GM19452 (cell line): Measurements from ENCODE around the gene BBS1.
"Not testable (repeated sequence)": the region's sequence is repeated elsewhere in the genome, so short reads cannot be mapped to it uniquely, and the experiment has no call there.

Experiments used
- ATAC-seq: cut with Tn5 transposase; IDR thresholded peaks from one replicate; pipeline ENCODE4 v1.9.1; 2021; ENCODE audit not compliant: unreplicated experiment

BBS1 gene

DNA sequence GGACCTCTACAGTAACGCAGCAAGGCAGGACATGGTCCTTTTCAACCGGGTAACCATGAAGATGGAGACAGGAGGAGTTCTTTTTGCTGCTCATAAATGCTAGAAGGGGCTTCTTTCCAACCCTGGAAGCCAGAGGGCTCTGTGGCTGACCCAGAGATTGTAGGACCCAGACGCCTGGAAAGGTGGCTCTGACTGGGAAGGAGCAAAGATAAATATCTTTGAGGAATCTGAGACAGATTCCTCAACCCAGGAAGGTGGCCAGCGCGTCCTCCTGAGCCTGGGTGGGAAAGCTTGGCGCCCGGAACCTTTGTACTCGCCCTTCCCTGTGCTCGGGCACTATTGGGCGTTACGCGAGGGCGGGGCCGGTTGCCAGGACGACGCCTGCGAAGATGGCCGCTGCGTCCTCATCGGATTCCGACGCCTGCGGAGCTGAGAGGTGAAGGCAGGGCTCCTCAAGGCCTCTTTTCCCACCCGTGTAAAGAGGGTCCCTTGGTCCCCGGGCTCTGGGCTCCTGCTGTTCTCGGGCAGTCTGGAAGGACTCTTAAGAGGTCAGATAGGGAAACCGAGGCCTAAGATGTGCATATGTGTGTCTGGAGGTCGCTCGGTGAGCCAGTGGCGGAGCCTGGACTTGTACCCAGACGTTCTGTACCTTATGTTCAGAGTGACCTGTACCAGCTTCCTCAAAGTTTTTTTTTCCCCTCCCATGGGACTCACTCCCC is at the start of gene BBS1:
TSS of gene BBS1 (plus strand) at position 365 of the 719 bp plus-strand sequence. CDS start at position 390, 25 bp downstream.
- peak; percentile 96 for ATAC-seq

DNA sequence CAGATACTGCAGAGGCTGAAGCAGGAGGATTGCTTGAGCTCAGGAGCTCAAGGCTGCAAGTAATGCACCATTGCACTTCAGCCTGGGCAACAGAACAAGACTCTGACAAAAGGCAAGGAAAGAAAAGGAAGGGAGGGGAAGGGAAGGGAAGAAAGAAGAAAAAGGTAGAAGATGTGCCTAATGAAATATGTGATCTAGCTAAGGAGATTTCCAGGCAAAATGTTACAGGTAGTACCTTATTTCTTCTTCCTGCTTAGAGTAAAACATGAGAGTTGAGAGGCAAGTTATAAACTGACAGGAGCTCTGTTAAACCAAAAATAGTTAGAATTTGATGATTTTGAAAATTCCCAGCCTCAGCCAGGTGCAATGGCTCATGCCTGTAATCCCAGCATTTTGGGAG is 48.4 kb upstream of the BBS1 start:
- no peak for ATAC-seq

DNA sequence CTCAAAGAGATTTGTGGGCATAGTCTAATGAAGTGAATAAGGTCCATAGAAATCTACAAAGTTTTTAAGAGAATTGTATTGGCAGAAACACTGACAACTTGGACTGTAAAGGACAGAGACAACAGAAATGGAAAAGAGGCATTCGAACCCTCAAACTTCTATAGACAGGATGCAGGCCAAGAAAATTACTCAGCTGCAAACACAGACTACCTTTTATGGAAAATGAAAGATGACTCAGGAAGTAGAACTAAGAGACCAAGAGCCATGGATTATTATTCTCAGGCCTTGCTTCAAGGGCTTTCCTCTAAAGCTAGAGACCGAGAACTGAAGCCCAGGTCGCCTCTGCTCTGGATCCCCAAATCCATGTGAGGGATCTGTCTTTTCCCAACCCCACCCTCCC is 47.5 kb upstream of the BBS1 start:
- ATAC-seq: no peak

DNA sequence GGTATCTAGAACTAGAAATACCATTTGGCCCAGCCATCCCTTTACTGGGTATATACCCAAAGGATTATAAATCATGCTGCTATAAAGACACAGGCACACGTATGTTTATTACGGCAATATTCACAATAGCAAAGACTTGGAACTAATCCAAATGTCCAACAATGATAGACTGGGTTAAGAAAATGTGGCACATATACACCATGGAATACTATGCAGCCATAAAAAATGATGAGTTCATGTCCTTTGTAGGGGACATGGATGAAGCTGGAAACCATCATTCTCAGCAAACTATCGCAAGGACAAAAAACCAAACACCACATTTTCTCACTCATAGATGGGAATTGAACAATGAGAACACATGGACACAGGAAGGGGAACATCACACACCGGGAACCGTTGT is 46.3 kb upstream of the BBS1 start:
- not testable (repeated sequence) for ATAC-seq

DNA sequence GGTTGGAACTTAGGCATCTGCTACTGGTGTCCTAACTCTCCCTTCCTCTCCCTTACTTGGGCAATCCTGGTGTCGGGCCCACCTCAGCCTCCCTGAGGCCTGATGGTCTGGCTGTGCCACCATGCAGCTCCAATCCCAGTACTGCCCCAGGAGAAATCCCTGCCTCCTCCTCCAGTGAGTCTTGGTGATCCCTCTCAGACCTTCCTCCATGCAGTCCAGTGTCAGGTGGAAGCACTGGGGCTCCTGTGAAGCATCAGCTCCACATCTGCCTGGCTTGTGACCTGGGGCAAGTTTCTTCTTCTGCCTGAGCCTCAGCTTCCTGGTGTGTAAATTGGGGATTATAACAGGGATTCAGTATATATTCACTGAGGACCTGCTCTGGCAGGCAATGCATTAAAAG is 45.5 kb upstream of the BBS1 start:
- ATAC-seq: no peak

DNA sequence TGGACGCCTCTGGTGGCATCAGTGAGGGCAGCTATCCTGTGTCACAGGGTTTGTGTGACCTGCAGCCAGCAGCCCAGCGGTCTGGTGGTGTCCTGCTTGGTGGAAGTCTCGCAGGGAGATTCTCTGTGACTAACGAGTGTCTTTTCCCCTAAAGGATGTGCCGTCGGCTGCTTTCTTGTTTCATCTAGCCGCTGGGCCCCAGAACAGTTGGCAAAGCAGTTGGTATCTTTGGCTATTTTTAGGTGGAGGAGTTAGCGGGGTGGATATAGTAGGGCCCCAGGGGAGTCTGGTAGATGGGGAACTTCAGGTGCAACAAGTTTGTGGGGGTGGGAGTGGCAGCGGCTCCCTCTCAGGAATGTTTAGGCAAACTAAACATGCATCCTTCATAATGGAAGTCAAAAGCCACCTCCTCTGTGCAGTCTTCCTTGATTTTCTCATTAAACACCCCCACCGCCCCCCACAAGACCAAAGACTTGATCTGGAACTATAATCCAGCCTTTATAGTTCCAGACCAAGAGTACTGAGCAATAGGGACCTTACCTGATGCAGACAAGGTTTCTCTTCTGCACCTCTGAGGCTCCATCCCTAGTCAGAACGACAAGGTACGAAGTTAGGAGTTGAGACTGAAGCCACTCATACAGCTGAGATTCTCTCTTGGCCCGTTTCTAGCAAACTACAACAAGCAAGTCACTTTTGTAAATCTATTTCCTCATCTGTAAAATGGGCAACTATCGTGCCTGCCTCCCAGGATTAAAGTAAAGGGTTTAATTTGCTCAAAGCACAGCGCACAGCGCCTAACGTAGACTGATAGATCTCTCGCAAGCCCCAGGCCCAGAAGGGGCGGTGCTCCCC is 44.8 kb upstream of the BBS1 start:
- ATAC-seq: no peak

DNA sequence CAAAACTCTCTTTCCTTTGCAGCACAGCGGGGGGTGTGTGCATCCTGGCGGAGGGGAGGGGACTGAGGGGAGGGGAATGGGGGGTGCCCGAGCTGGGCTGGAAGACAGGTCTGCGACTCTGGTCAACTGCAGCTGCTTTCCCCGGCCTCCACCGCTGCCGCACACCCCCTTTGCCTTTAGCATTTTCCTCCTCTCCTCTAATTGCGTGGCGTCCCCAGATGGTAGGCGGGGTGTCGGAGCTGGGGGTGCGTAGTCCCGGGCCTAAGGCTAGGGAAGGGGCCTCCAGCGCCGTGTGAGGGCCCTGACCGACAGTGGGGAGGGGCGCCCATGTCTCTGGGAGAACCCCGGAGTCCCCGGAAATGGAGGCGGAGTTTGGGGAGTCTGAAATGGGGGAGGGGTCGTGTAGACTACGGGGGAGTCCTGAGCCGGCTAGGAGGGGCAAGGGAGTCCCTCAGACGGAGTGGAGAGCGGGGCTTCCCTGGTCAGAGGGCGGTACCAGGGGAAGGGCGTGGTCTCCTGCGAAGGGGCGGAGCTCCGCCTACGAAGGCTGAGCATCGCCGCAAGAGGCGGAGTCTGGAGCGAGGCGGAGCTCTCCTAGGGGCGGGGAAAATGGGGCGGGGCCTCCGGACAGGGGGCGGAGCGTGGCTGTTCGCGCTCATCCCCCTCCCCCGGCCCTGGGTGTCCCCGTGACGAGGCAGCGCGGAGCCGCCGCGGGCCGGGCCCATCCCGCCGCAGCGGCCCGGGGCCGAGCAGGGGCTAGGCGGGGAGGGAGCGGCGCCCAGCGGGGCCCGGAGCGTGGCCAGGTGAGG is 44.0 kb upstream of the BBS1 start, which contains the start of gene PELI3:
TSS of gene PELI3 (plus strand) at position 681 of the 809 bp plus-strand sequence. CDS start 1,224 bp downstream, outside the sequence.
- peak; percentile 74 for ATAC-seq

DNA sequence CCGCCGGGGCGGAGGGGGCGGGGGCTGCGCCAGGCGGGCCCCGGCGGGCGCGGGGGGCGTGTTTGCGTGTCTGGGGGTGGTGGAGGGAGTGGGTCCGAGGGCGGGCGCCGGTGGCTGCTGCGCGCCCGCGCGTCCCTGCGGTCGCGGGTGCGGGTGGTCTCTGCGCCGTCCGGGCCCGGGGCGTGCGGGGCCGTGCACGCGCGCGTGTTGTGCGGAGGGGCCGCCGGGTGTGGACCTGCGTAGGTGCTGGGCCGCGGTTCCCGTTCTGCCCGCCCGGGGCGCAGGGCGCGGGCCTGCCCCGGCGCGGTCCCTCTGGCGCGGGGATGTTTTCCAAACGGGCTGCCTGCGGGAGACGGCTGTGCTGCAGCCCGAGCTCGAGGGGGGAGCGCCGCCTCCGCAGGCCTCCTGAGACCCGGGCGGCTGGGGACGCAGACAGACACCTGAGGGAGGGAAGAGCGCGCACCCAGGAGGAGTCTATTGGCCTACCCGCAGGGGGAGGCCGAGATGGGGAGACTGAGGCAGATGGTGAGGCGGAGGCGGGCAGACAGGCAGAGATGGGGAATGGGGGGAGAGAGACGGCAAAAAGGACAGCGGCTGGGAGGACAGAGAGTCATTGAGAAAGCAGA is 43.3 kb upstream of the BBS1 start:
- ATAC-seq: peak; percentile 46

DNA sequence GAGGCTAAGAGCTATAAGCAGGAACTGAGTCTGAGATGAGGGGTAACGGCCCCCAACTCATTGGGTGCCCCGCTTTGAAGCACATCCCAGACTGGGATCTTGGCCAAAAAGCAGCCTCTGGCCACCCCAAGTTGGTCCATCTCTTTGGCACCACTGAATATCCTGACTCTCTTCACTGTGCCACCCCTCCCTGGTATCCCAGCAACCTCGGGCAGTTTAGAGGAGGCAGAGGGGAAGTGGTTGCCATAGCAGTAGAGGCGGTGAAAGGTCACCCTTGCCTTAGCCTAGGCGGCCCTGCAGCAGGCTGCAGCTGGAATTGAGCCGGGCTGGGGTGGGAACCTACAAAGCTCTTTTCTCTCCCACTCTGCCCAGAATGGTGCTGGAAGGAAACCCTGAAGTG is 42.7 kb upstream of the BBS1 start:
- no peak for ATAC-seq

DNA sequence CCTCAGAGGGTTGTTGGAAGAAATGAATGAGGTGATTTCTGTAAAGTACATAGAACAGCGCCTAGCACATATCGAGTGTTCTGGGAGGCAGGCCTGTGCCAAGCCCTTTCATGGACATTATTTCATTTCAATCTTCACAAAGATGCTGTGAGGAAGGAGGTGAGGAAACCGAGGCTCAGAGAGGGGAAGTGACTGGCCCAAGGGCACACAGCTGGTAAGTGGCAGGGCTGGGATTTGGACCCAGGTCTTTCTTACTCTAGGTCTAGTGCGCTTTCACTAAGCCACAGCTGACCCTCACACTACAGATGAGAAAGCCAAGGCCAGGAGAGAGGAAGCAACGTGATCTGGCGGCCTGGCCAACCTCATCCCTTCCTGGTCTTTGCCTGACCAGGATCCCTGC is 41.7 kb upstream of the BBS1 start:
- no peak for ATAC-seq

DNA sequence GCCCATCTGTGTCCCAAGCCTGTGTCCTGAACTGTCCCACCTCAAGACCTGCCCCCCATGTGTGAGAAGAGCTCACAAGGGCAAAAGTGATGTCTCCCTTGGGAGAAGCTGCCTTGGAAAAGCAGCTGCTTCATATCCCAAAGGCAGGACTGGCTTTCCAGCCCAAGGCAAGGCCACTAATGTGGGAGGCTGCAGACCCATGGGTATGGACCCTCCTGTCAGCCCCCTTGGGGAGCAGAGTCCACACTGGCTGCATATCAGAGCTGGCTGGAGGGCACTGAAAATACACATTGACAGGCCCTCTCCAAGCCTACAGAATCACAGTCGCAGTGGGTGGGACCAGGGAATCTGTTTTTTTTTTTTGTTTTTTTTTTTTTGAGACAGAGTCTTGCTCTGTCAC is 41.0 kb upstream of the BBS1 start:
- no peak for ATAC-seq

DNA sequence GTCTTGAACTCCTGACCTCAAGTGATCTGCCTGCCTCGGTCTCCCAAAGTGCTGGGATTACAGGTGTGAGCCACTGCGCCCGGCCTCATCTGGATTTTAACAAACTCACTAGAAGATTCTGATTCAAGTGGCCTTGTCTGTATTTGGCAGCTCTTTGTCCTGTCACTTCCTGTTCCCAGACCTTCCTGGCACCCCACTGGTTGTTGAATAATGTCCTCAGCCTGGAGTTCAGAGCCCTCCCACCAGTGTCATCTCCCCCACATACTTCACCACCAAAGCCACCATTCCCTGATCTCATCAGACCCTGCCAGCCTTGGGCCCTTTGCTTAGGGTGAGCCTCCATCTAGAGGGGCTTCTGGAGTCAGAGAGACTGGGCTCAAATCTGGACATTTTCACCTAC is 40.4 kb upstream of the BBS1 start:
- ATAC-seq: no peak

DNA sequence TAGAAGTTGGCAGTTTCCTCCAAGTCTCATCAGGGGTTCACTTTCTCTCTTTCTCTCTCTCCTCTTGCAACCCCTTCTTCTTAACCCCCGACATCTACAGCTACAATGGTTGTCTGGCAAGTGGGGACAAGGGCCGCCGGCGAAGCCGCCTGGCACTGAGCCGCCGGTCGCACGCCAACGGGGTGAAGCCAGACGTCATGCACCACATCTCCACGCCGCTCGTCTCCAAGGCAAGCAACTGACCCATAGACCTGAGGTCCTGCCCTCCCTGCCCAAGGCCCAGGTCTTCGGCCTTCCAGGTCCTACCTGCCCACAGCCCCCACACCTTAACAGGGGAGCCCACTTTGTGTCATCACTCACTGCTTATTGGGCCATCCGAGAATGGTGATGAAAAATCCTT is 39.3 kb upstream of the BBS1 start:
- no peak for ATAC-seq

DNA sequence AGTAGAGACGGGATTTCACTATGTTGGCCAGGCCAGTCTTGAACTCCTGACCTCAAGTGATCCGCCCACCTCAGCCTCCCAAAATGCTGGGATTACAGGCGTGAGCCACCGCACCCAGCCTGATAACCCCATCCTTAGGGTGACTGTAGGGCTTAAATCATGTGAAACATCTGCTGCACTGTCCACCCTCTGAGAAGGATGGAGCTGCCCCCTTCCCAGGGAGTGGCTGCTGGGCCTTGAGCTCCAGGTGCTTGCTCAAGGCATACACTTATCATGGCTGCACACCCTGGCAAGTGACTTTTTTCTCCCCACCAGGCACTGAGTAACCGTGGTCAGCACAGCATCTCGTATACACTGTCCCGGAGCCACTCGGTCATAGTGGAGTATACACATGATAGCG is 38.4 kb upstream of the BBS1 start:
- no peak for ATAC-seq

DNA sequence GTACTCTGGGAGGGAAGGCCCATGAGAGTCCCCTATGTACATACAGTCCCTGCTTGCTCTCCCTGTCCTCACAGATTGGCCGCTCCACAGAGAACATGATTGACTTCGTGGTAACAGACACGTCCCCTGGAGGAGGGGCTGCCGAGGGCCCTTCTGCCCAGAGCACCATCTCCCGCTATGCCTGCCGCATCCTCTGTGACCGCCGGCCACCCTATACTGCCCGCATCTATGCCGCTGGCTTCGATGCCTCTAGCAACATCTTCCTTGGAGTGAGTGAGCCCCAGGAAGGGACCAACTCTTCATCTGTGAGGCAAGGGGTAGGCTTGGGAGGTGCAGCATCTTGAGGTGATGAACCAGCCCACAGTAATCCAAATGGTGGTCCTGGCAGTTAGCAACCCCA is 37.3 kb upstream of the BBS1 start:
- ATAC-seq: no peak

DNA sequence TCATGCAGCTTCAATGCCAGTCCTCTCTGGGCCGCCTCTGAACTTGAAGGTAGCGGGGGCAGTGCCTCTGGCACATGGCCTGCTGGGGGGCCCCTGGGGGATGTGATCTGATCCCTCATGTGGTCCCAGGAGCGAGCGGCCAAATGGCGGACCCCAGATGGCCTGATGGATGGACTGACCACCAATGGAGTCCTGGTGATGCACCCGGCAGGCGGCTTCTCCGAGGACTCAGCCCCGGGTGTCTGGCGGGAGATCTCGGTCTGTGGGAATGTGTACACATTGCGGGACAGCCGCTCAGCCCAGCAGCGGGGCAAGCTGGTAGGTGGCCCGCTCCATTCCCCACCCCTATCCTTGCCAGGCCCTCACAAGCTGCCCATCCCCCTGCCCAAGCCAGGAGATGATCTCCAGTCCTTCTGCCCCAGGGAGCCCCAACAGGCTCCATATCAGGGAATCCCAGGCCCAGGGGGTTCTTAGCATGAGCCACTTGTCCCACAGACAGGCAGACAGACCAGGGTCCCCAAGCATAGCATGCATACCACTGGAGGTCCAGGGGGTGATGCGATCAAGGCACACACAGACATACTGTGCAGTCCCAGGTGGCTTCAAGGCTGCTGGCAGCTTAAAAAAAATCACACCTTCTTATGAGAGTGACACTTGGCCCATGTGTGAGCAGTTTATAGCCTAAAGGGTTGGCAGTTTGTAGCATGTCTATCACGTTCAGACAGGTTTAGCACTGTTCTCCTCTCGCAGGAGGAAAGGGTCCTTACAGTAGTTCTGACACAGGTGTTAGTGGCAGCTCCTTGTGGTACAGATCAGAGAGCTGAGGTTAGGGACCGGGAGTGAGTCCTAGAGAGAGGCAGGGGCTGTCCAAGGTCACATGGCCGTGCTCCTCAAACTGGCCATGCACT is 36.6 kb upstream of the BBS1 start:
- no peak for ATAC-seq

DNA sequence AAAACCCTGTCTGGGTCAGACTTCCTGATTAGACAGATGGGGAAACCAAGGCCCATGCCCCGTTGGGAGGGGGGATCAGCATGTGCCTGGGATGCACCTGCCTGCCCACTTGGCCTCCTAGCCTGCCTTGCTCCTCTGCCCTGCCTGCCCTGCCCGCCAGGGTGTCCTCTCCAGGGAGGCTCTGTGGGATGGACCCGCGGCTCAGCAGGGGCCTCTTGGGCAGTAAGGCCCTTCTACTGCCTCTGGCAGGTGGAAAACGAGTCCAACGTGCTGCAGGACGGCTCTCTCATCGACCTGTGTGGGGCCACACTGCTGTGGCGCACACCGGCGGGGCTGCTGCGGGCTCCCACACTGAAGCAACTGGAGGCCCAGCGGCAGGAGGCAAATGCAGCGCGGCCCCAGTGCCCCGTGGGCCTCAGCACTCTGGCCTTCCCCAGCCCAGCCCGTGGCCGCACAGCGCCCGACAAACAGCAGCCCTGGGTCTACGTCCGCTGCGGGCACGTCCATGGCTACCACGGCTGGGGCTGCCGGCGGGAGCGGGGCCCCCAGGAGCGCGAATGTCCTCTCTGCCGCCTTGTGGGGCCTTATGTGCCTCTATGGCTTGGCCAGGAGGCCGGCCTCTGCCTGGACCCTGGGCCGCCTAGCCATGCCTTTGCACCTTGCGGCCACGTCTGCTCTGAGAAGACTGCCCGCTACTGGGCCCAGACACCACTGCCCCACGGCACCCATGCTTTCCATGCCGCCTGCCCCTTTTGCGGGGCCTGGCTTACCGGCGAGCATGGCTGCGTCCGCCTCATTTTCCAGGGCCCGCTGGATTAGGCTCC is 34.9 kb upstream of the BBS1 start:
- ATAC-seq: no peak

DNA sequence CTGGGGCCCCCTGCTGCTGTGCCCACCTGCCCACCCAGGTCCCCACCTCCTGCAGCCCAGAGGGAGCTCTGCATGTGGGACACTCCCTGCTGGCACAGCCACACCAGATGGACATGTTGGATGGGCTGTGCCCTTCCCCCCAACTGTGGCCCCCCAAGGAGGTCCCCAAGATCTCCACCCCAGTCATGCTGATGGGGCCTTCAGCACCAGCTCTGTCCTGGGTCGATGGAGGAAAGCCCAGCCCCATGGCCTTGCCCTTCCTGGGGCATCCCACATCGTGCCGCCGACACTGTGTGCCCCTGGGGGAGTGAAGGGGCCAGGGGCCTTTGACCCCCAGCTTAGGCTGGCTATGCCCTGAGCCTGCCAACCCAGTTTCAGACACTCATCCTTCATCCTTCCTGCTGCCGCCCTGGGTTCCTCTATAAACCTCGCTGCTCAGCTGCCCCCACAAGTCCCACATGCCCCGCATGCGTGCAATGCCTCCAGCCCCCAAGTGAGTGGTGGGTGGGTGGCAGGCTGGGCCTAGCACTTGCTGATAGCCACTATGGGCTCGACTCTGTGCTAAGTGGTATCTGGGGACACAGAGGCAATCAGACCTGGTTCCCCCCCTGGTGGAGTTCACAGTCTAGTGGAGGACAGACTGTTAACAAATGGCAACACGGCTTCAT is 34.1 kb upstream of the BBS1 start:
- no peak for ATAC-seq

DNA sequence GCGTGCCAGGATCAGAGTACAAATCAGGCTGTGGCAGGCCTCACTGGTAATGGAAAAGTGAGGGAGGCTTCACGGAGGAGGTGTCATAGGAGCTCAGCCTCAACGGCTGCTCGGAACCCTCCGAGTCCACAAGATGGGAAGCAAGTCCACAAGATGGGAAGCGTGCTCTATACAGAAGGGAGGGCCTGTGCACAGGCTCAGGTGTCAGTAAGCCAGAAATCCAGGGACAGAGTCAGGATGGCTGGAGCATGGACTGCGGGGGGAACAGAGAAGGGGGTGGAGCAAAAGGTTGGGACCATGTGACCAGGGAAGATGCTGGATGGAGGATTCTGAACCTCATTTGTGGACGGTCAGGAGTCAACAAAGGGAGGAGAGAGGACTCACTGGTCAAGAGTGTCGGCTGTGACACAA is 33.6 kb upstream of the BBS1 start:
- no peak for ATAC-seq
